HTR-8/SVneo (cell line): ENCODE measurements around the gene ARSH.
"Not testable (repeated sequence)": the region's sequence is repeated elsewhere in the genome, so short reads cannot be mapped to it uniquely, and the experiment has no call there.

Experiments used
- DNase-seq: peaks from one replicate; pipeline ENCODE4 v3.0.0; 2011; ENCODE audit warnings: low spot score, mixed read lengths; ENCODE audit not compliant: insufficient read length
- FAIRE-seq: peaks from 2 replicates; lab custom pipeline; 2011; peaks lifted over from hg19 to GRCh38; lab: Jason Lieb, UNC

The ARSH gene

DNA sequence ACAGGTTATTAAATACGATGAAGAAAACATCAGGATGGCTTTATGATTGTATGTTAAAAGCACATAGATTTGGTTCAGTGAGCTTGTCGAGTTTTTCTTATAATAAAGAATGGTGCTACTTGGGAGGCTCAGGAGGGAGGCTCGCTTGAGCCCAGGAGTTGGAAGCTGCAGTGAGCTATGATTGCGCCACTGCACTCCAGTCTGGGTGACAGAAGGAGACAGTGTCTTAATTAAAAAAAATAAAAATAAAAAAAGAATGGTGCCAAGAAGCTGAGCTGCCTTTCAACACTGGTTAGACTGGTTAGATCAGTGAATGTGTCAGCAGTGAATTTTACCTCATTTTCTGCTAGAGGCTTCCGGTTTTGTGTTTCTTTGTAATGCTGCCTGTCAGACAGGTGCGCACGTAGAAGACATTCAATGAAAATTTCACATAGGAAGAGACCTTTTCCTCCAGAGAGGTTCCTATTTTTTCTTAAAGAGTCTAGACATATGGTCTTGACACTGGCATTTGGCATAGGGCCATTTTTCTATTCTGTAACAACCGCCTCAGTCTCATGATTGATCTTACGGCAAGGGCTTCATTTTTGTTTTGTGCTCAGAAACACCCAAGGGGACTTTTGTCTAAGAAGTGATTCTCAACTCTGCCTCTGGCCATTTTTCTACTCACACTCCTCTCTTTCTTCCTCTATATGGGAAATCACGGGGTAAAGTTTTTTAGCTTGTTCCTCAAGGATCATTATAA, 19.9 kb downstream of the ARSH start:
- no peak for DNase-seq
- no peak for FAIRE-seq

DNA sequence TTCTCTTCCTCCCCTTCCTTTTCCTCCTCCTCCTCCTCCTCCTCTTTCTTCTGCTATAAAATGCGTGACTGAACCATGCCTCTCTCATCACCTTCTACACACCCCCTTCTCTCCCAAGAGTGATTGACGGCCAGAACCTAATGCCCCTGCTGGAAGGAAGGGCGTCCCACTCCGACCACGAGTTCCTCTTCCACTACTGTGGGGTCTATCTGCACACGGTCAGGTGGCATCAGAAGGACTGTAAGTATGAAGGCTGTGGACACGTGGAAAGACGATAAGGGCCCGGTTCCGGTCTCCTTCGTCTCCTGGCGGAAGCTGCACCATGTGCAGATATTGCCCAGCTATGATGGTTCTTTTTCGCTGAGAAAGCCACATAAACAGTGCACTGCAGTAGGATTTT, 22.8 kb downstream of the ARSH start:
- DNase-seq (no peak), FAIRE-seq (no peak)

DNA sequence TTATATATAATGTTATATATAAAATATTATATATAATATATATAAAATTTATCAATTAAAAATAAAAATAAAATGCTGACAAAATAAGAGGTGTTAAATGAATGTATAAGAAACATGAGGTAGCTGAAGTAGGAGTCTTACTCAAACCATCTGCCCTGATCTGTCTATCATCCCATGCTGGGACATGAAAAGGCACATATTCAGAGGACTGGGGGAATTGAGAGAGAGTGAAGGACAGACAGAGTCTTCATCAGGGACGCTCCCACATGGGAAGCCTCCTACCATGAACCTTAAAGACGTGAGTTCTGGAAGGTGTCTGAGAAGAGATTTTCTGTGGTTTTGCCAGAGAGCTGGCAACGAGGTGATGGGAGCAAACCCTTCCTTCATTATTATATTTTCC, 30.9 kb downstream of the ARSH start:
- no peak for DNase-seq
- FAIRE-seq: no peak

DNA sequence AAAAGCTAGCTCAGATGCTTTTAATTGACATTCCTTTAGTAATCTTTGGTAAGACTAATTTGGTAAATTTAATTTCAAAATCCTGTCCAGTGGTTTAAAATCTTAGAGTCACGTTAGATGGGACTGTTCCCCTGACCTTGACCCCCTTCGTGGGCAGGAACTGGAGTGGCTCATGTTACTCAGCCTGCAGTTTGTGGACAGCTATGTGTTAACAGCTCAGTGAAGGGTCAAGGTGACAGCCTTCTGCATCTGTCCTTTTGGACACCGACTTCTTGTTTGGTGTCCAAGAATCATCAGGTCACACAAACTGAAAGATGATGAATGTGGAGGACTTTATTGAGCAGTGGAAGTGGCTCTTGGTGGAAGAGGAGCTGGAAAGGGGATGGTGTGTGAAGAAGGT, 37.9 kb downstream of the ARSH start:
- FAIRE-seq (peak; percentile 62), DNase-seq (no peak)

- DNase-seq (no peak), FAIRE-seq (no peak)
Observed at GRCh38 chrX:3044671-3045070, 38.3 kb downstream of the ARSH start.

DNA sequence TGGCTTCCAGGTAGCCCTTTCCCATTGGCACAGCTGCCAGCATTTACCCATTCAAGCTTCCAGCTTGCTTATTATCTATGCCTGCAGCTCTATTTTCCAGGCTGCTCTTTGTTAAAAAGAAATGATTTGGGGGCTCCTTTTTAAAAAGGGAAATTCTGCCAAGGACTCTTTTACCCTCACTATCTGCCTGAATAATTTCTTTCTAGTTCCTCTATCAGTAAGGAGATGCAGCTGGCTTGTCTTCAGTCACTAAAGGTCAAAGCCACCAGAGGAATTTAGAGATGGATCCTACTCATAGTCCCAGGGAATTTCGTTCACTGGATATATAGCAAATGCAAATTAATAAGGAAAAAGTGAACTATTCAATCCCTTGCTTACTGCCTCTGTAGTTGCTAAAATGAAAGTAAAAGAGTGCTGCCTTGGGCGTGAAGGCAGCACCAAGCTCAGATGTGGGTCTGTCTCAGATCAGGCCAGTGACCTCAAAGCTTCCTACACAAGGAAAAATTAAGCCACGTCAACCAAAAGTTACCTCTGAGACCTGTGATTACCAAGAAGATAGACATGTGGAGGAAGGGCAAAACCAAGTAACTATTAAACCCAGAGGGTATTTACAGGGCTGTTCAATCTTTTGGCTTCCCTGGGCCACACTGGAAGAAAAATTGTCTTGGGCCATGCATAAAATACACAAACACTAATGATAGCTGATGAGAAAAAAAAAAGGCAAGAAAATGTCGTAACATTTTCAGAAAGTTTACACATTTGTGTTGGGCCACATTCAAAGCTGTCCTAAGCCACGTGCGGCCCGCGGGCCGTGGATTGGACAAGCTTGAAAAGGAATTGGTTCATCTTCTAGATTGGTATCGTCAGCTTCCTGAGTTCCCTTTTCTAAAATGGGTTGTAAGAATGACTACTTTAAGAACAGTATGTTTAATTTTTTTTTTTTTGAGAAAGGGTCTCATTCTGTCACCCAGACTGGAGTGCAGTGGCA, 40.2 kb downstream of the ARSH start:
- FAIRE-seq (no peak), DNase-seq (no peak)

- not testable (repeated sequence) for FAIRE-seq, DNase-seq
Observed at GRCh38 chrX:3050523-3051175, 44.3 kb downstream of the ARSH start.

- DNase-seq (no peak), FAIRE-seq (no peak)
Observed at GRCh38 chrX:3052860-3053259, 46.5 kb downstream of the ARSH start.

DNA sequence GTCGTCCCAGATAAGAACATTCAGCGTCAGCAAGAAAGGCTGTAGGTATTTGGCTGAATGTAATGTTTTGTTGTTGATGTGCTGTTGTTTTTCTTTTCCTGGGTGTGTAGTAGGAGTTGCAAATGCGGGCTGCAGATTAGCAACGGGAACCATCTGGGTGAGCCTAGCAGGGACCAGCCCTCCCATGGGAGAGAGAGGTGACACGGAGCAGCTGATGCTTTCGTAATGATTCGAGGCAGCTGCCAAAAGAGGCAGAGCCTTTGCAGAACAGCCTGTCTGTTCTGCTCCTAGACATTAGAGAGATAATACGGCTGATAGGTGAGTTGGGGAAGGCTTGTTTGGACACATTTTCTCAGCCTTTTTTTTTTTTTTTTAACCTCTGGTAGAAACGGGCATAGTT, 60.2 kb downstream of the ARSH start:
- DNase-seq (no peak), FAIRE-seq (no peak)

GRCh38 chrX:3075959-3076358, 69.6 kb downstream of the ARSH start:
- no peak for FAIRE-seq
- DNase-seq: no peak

DNA sequence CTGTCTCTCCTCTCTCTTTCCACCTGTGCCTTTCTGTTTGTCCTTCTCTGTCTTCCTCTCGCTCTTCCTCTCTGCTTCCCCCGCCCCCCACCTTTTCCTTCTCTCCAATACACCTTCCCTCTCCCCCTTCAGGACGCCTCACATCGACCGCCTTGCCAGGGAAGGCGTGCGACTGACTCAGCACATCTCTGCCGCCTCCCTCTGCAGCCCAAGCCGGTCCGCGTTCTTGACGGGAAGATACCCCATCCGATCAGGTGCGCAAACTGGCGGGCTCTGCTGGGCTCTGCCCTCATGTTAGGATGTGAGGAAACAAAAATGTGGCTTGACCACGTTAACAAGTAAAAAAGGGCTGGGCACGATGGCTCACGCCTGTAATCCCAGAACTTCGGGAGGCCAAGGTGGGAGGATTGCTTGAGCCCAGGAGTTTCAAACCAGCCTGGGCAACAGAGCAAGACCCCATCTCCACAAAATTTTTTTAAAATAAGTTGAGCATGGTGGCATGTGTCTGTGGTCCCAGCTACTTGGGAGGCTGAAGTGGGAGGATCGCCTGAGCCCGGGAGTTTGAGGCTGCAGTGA, 70.2 kb downstream of the ARSH start:
- DNase-seq (no peak), FAIRE-seq (no peak)
